ENCODE data around the gene SUGCT.

DNA sequence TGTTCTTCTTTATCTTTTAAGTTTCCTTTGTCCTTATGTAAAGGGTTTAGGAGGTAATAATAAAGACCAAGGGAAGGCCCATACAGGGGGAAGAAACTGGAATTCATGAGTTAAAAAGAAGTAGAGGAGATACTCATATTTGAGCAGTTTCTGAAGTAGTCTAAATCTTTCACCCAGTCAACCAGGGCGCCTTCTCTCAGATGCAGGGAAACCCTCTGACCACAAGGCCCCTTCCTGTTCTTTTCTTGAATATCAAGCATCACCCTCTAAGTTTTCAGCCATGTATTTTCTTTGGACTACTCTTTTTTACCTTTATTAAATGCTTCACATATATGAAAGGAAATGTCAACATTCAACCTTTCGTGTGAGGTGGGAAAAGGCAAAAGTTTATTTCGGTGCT lies 630.8 kb downstream of the SUGCT start:
- TF ChIP-seq, protein P1, sequence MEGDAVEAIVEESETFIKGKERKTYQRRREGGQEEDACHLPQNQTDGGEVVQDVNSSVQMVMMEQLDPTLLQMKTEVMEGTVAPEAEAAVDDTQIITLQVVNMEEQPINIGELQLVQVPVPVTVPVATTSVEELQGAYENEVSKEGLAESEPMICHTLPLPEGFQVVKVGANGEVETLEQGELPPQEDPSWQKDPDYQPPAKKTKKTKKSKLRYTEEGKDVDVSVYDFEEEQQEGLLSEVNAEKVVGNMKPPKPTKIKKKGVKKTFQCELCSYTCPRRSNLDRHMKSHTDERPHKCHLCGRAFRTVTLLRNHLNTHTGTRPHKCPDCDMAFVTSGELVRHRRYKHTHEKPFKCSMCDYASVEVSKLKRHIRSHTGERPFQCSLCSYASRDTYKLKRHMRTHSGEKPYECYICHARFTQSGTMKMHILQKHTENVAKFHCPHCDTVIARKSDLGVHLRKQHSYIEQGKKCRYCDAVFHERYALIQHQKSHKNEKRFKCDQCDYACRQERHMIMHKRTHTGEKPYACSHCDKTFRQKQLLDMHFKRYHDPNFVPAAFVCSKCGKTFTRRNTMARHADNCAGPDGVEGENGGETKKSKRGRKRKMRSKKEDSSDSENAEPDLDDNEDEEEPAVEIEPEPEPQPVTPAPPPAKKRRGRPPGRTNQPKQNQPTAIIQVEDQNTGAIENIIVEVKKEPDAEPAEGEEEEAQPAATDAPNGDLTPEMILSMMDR (IDR thresholded peaks at IDR 0.05), result no peak
- TF ChIP-seq TCF12 (IDR thresholded peaks at IDR 0.05), result no peak
- TF ChIP-seq, protein P2, sequence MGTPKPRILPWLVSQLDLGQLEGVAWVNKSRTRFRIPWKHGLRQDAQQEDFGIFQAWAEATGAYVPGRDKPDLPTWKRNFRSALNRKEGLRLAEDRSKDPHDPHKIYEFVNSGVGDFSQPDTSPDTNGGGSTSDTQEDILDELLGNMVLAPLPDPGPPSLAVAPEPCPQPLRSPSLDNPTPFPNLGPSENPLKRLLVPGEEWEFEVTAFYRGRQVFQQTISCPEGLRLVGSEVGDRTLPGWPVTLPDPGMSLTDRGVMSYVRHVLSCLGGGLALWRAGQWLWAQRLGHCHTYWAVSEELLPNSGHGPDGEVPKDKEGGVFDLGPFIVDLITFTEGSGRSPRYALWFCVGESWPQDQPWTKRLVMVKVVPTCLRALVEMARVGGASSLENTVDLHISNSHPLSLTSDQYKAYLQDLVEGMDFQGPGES (IDR thresholded peaks at IDR 0.05; ENCODE audit: low read depth, low read length), result no peak
- TF ChIP-seq YY1 (IDR thresholded peaks at IDR 0.05; ENCODE audit: low read depth), result no peak
- no peak for TF ChIP-seq SMC3 (IDR thresholded peaks at IDR 0.05; ENCODE audit: low read depth, low read length)
- no peak for TF ChIP-seq TEAD4 (IDR thresholded peaks at IDR 0.05; ENCODE audit: borderline replicate concordance, insufficient read depth)
- no peak for TF ChIP-seq POLR2AphosphoS5 (IDR thresholded peaks at IDR 0.05; ENCODE audit: low read depth, low read length)
- no peak for TF ChIP-seq SIN3A (IDR thresholded peaks at IDR 0.05; ENCODE audit: borderline replicate concordance, low read depth, low read length)
- no peak for TF ChIP-seq TAF1 (IDR thresholded peaks at IDR 0.05; ENCODE audit: borderline replicate concordance, low read depth, low read length)
- no peak for TF ChIP-seq MXI1 (IDR thresholded peaks at IDR 0.05; ENCODE audit: low read depth, low read length)
- TF ChIP-seq, protein P3, sequence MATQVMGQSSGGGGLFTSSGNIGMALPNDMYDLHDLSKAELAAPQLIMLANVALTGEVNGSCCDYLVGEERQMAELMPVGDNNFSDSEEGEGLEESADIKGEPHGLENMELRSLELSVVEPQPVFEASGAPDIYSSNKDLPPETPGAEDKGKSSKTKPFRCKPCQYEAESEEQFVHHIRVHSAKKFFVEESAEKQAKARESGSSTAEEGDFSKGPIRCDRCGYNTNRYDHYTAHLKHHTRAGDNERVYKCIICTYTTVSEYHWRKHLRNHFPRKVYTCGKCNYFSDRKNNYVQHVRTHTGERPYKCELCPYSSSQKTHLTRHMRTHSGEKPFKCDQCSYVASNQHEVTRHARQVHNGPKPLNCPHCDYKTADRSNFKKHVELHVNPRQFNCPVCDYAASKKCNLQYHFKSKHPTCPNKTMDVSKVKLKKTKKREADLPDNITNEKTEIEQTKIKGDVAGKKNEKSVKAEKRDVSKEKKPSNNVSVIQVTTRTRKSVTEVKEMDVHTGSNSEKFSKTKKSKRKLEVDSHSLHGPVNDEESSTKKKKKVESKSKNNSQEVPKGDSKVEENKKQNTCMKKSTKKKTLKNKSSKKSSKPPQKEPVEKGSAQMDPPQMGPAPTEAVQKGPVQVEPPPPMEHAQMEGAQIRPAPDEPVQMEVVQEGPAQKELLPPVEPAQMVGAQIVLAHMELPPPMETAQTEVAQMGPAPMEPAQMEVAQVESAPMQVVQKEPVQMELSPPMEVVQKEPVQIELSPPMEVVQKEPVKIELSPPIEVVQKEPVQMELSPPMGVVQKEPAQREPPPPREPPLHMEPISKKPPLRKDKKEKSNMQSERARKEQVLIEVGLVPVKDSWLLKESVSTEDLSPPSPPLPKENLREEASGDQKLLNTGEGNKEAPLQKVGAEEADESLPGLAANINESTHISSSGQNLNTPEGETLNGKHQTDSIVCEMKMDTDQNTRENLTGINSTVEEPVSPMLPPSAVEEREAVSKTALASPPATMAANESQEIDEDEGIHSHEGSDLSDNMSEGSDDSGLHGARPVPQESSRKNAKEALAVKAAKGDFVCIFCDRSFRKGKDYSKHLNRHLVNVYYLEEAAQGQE (IDR thresholded peaks at IDR 0.05; ENCODE audit: low read depth, low read length), result no peak

Data from SK-N-SH (cell line).